GM18508 (cell line): ENCODE data around the gene ZSWIM5.
"Not testable (repeated sequence)": the region's sequence is repeated elsewhere in the genome, so short reads cannot be mapped to it uniquely, and the experiment has no call there.

Experiments used
- ATAC-seq: cut with Tn5 transposase; IDR thresholded peaks from one replicate; pipeline ENCODE4 v1.9.1; 2021; ENCODE audit warnings: moderate number of reproducible peaks; ENCODE audit not compliant: insufficient read depth, unreplicated experiment

The ZSWIM5 gene

GRCh38 chr1:45008516-45008915, 197.9 kb downstream of the ZSWIM5 start:
- no peak for ATAC-seq

GRCh38 chr1:45008076-45008475, 198.3 kb downstream of the ZSWIM5 start:
- ATAC-seq, result no peak

GRCh38 chr1:45007311-45007710, 199.1 kb downstream of the ZSWIM5 start:
- no peak for ATAC-seq

- no peak for ATAC-seq
Observed at GRCh38 chr1:45005761-45006160, 200.6 kb downstream of the ZSWIM5 start.

GRCh38 chr1:45004281-45004920, 202.0 kb downstream of the ZSWIM5 start:
- ATAC-seq, result no peak

GRCh38 chr1:45003741-45004140, 202.7 kb downstream of the ZSWIM5 start:
- no peak for ATAC-seq

- no peak for ATAC-seq
Observed at GRCh38 chr1:45002650-45003645, 203.5 kb downstream of the ZSWIM5 start.

- not testable (repeated sequence) for ATAC-seq
Observed at GRCh38 chr1:45001576-45001975, 204.8 kb downstream of the ZSWIM5 start.

- no peak for ATAC-seq
Observed at GRCh38 chr1:45001011-45001481, 205.4 kb downstream of the ZSWIM5 start.

- no peak for ATAC-seq
Observed at GRCh38 chr1:44999232-44999631, 207.2 kb downstream of the ZSWIM5 start.

- no peak for ATAC-seq
Observed at GRCh38 chr1:44995467-44996238, 210.8 kb downstream of the ZSWIM5 start.

GRCh38 chr1:44994309-44994898, 212.0 kb downstream of the ZSWIM5 start:
- ATAC-seq, result no peak

- ATAC-seq, result no peak
Observed at GRCh38 chr1:44988531-44989156, 217.8 kb downstream of the ZSWIM5 start.

- no peak for ATAC-seq
Observed at GRCh38 chr1:44985747-44986359, 220.6 kb downstream of the ZSWIM5 start.

- ATAC-seq, result not testable (repeated sequence)
Observed at GRCh38 chr1:44977372-44977771, 229.0 kb downstream of the ZSWIM5 start.

GRCh38 chr1:44976252-44976651, 230.2 kb downstream of the ZSWIM5 start:
- no peak for ATAC-seq

- no peak for ATAC-seq
Observed at GRCh38 chr1:44973645-44974044, 232.8 kb downstream of the ZSWIM5 start.

- no peak for ATAC-seq
Observed at GRCh38 chr1:44970317-44970716, 236.1 kb downstream of the ZSWIM5 start.
